ENCODE measurements around the gene GMPR.

- TF ChIP-seq, protein P1, sequence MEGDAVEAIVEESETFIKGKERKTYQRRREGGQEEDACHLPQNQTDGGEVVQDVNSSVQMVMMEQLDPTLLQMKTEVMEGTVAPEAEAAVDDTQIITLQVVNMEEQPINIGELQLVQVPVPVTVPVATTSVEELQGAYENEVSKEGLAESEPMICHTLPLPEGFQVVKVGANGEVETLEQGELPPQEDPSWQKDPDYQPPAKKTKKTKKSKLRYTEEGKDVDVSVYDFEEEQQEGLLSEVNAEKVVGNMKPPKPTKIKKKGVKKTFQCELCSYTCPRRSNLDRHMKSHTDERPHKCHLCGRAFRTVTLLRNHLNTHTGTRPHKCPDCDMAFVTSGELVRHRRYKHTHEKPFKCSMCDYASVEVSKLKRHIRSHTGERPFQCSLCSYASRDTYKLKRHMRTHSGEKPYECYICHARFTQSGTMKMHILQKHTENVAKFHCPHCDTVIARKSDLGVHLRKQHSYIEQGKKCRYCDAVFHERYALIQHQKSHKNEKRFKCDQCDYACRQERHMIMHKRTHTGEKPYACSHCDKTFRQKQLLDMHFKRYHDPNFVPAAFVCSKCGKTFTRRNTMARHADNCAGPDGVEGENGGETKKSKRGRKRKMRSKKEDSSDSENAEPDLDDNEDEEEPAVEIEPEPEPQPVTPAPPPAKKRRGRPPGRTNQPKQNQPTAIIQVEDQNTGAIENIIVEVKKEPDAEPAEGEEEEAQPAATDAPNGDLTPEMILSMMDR (IDR thresholded peaks at IDR 0.05): no peak
- no peak for TF ChIP-seq POLR2A (IDR thresholded peaks at IDR 0.05)
- TF ChIP-seq POLR2AphosphoS5 (IDR thresholded peaks at IDR 0.05): no peak
Measured at GRCh38 chr6:16224409-16224808, 14.0 kb upstream of the GMPR start.

Data from upper lobe of left lung (tissue), 4 donors.